K562 (cell line): ENCODE data around the gene SHLD1. TPM values are rescaled to one million over a fixed set of nuclear protein-coding genes. Genes with fewer than 3 reads are reported as not detected.

Source experiments
- ATAC-seq: fragments of 200-7000 bp; cut with Tn5 transposase; 3 replicates; pipeline ENCODE4 v1.9.1; 2020; ENCODE audit warnings: moderate library complexity
- BruUV-seq: library from RNA; stranded (reverse); fragments of 400-500 nt; replicated peaks from 2 replicates; lab custom pipeline; 2021; lab: Mats Ljungman, UMichigan
- CTCF ChIA-PET: fragments of 300-600 bp; formaldehyde crosslinking; extraction: SDS; loops from one replicate; lab custom pipeline; 2021; ENCODE audit warnings: low intra/inter-chr PET ratio; lab: Yijun Ruan, JAX
- POLR2A ChIA-PET: fragments of 300-600, 350-650 bp; sonication (Branson Sonifier 250); formaldehyde crosslinking; extraction: SDS; loops from one replicate; lab custom pipeline; 2021; ENCODE audit warnings: antibody characterized with exemption, inconsistent platforms; lab: Yijun Ruan, JAX
- DNase-seq, 4 experiments: peaks; one replicate each; pipeline versions ENCODE4 v3.0.0 to v3.0.0-alpha.2; 2011 to 2018; ENCODE audit warnings: low spot score in 3 of 4, mixed read lengths in 3 of 4; ENCODE audit errors: extremely low read depth in 1 of 4
- FAIRE-seq: peaks from 2 replicates; lab custom pipeline; 2011; peaks lifted over from hg19 to GRCh38; lab: Jason Lieb, UNC
- H2AFZ ChIP-seq: 2 replicates; pipeline ENCODE4 v1.6.0; 2011; ENCODE audit warnings: low read depth, low read length, control low read depth, inconsistent platforms
- H3K27ac ChIP-seq: fragments of 200-600 bp; 3 replicates; pipeline ENCODE4 v1.8.0; 2011; ENCODE audit warnings: low read depth, mild to moderate bottlenecking, control low read depth, inconsistent platforms, low read length, moderate library complexity, mixed read lengths; ENCODE audit errors: extremely low read depth
- H3K27me3 ChIP-seq, 2 experiments: fragments of 300-600 bp in 1 of 2; 2 replicates in 1 of 2; 3 replicates in 1 of 2; pipeline versions ENCODE4 v1.6.0 to v1.8.0; 2011; ENCODE audit warnings: inconsistent platforms in 2 of 2, low read length in 2 of 2, mild to moderate bottlenecking in 1 of 2, mixed read lengths in 1 of 2, moderate library complexity in 1 of 2; ENCODE audit not compliant: control insufficient read depth in 2 of 2, insufficient read depth in 2 of 2
- H3K36me3 ChIP-seq: fragments of 300-600 bp; 3 replicates; pipeline ENCODE4 v1.8.0; 2011; ENCODE audit warnings: mild to moderate bottlenecking, low read length, inconsistent platforms; ENCODE audit not compliant: control insufficient read depth, insufficient read depth
- H3K4me1 ChIP-seq, 2 experiments: fragments of 200-600 bp in 1 of 2; replicated peaks in 1 of 2; 2 replicates in 1 of 2; 3 replicates in 1 of 2; pipeline versions ENCODE4 v1.5.1 to v1.8.0; 2011; ENCODE audit warnings: inconsistent platforms in 2 of 2, low read length in 2 of 2, mild to moderate bottlenecking in 1 of 2, mixed read lengths in 1 of 2, moderate library complexity in 1 of 2; ENCODE audit not compliant: control insufficient read depth in 2 of 2, insufficient read depth in 2 of 2
- H3K4me2 ChIP-seq: 2 replicates; pipeline ENCODE4 v1.6.1; 2011; ENCODE audit warnings: low read length, control low read depth, inconsistent platforms, mixed read lengths; ENCODE audit not compliant: insufficient read depth
- H3K4me3 ChIP-seq: fragments of 200-600 bp; sonication (generic), shearing (Covaris generic); 2 replicates; pipeline ENCODE4 v1.5.1; 2016; ENCODE audit warnings: control low read depth, inconsistent platforms
- H3K79me2 ChIP-seq: fragments of 200-600 bp; 3 replicates; pipeline ENCODE4 v1.8.0; 2011; ENCODE audit warnings: low read length, inconsistent platforms; ENCODE audit not compliant: control insufficient read depth, insufficient read depth
- H3K9ac ChIP-seq, 2 experiments: 2 replicates each; pipeline versions ENCODE4 v1.6.0 to v1.6.1; 2011; ENCODE audit warnings: low read depth in 2 of 2, low read length in 2 of 2, control low read depth in 1 of 2, inconsistent platforms in 1 of 2, mild to moderate bottlenecking in 1 of 2, mixed read lengths in 1 of 2; ENCODE audit not compliant: insufficient read depth in 1 of 2
- H3K9me1 ChIP-seq: one replicate; pipeline ENCODE4 v1.6.0; 2011; ENCODE audit warnings: inconsistent platforms, mild to moderate bottlenecking, low read length, moderate library complexity; ENCODE audit not compliant: control insufficient read depth, insufficient read depth
- H3K9me3 ChIP-seq: replicated peaks from 2 replicates; pipeline ENCODE4 v1.5.1; 2011; ENCODE audit warnings: low read depth, low read length, inconsistent platforms; ENCODE audit not compliant: control insufficient read depth, insufficient read depth
- H4K20me1 ChIP-seq: replicated peaks from 2 replicates; pipeline ENCODE4 v1.6.1; 2011; ENCODE audit warnings: low read length, inconsistent platforms, mixed read lengths; ENCODE audit not compliant: control insufficient read depth, insufficient read depth
- ATF6 ChIP-seq: sonication (generic); formaldehyde crosslinking; IDR thresholded peaks from 2 replicates; pipeline ENCODE4 v1.4.0; 2020; ENCODE audit warnings: mild to moderate bottlenecking, missing genetic modification reagents
- HMG20A ChIP-seq: fragments of 450-650 bp; formaldehyde crosslinking; conservative IDR thresholded peaks from 2 replicates; pipeline ENCODE4 v1.4.0; 2020; ENCODE audit warnings: mild to moderate bottlenecking, mixed read lengths
- RBM39 ChIP-seq: fragments of 200-400 bp; formaldehyde crosslinking; optimal IDR thresholded peaks from 2 replicates; pipeline ENCODE3; 2018; ENCODE audit warnings: low read depth, low read length
- ZNF12 ChIP-seq: sonication (generic); formaldehyde crosslinking; IDR thresholded peaks from 2 replicates; pipeline ENCODE4 v1.4.0; 2020; ENCODE audit warnings: mild to moderate bottlenecking, missing genetic modification reagents
- ZNF717 ChIP-seq: fragments of 250-450 bp; sonication (Bioruptor Pico); IDR thresholded peaks from 2 replicates; pipeline ENCODE4 v1.5.0; 2021
- WGBS: fragments of 100-300 bp; shearing (Covaris generic); methylation state at CpG from one replicate; pipeline ENCODE4 v1.1.6; 2016; ENCODE audit warnings: low coverage, mixed read lengths; ENCODE audit not compliant: insufficient coverage; ENCODE audit errors: missing lambda C conversion rate; 5-methylcytosine and 5-hydroxymethylcytosine counted together
- in situ Hi-C: fragments of 300-500 bp; cut with MboI; formaldehyde crosslinking; loops from 4 replicates; pipeline ENCODE4 v1.15.0; 2018; ENCODE audit warnings: inconsistent platforms, mixed read lengths
- intact Hi-C: fragments of 100-400 bp; cut with micrococcal nuclease; formaldehyde crosslinking; loops from 2 replicates; pipeline ENCODE4 v1.14.2; 2022
- polyA plus RNA-seq, 8 experiments: library from polyadenylated mRNA; depleted of rRNA in 4 of 8; stranded (reverse) in 5 of 8; unstranded in 3 of 8; fragments of >200 nt; fragmentation: Nextera tagmentation in 2 of 8; fragmentation: Illumina TruSeq in 1 of 8; extraction: Ambion mirVana in 2 of 8; extraction: Trizol in 1 of 8; gene quantifications; 2 replicates each; pipeline versions ENCODE4 v1.2.1 to v1.2.3, GENCODE V29; 2011 to 2014; ENCODE audit warnings: inconsistent platforms in 1 of 8, missing spikeins in 1 of 8
- total RNA-seq, 7 experiments: library from RNA; depleted of rRNA in 6 of 7; stranded (reverse); fragments of >200 nt in 6 of 7; fragmentation: Illumina TruSeq in 2 of 7; extraction: Trizol in 2 of 7; gene quantifications; 2 replicates each; pipeline versions ENCODE4 v1.2.1 to v1.2.3, GENCODE V29; 2011 to 2021; ENCODE audit warnings: low replicate concordance in 1 of 7
- TF ChIP-seq, protein P1 (sequence below): fragments of 250-450 bp; sonication (Bioruptor Pico); IDR thresholded peaks from 2 replicates; pipeline ENCODE4 v1.5.0; 2020; ENCODE audit warnings: mild to moderate bottlenecking
- TF ChIP-seq, protein P2 (sequence below): IDR thresholded peaks from 3 replicates; pipeline ENCODE4 v1.6.1; 2011; ENCODE audit warnings: borderline replicate concordance, mild to moderate bottlenecking, moderate library complexity; ENCODE audit not compliant: insufficient read length; ENCODE audit errors: extremely low read depth

Gene SHLD1
- total and polyA plus RNA-seq, 9 of the 15 experiments (the other 6 are each of a cell fraction or from before 2014, with no cell fraction given), result 3.7 to 21.6 (median 8.2) TPM

GRCh38 chr20:5887386-5887785, 137.2 kb downstream of the SHLD1 start:
- H3K4me1 ChIP-seq, result no peaks in the 10 kb centered on the region
- H2AFZ ChIP-seq, result no peak overlapping the region
- in situ Hi-C loops (no loop called here), intact Hi-C loops (no loop called here)
- no peak for ATAC-seq
- H3K4me3 ChIP-seq, result no peak overlapping the region
- TF ChIP-seq HMG20A (CRISPR knock-in tag), result no peak
- no peak for TF ChIP-seq ATF6 (CRISPR knock-in tag)
- TF ChIP-seq, protein P1, sequence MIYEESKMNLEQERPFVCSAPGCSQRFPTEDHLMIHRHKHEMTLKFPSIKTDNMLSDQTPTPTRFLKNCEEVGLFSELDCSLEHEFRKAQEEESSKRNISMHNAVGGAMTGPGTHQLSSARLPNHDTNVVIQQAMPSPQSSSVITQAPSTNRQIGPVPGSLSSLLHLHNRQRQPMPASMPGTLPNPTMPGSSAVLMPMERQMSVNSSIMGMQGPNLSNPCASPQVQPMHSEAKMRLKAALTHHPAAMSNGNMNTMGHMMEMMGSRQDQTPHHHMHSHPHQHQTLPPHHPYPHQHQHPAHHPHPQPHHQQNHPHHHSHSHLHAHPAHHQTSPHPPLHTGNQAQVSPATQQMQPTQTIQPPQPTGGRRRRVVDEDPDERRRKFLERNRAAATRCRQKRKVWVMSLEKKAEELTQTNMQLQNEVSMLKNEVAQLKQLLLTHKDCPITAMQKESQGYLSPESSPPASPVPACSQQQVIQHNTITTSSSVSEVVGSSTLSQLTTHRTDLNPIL (CRISPR knock-in tag), result no peak
- TF ChIP-seq ZNF717, result no peak
- TF ChIP-seq, protein P2, sequence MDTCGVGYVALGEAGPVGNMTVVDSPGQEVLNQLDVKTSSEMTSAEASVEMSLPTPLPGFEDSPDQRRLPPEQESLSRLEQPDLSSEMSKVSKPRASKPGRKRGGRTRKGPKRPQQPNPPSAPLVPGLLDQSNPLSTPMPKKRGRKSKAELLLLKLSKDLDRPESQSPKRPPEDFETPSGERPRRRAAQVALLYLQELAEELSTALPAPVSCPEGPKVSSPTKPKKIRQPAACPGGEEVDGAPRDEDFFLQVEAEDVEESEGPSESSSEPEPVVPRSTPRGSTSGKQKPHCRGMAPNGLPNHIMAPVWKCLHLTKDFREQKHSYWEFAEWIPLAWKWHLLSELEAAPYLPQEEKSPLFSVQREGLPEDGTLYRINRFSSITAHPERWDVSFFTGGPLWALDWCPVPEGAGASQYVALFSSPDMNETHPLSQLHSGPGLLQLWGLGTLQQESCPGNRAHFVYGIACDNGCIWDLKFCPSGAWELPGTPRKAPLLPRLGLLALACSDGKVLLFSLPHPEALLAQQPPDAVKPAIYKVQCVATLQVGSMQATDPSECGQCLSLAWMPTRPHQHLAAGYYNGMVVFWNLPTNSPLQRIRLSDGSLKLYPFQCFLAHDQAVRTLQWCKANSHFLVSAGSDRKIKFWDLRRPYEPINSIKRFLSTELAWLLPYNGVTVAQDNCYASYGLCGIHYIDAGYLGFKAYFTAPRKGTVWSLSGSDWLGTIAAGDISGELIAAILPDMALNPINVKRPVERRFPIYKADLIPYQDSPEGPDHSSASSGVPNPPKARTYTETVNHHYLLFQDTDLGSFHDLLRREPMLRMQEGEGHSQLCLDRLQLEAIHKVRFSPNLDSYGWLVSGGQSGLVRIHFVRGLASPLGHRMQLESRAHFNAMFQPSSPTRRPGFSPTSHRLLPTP, result no peak
- TF ChIP-seq ZNF12 (CRISPR knock-in tag), result no peak
- no peak for TF ChIP-seq RBM39
- H3K79me2 ChIP-seq, result no peaks in the 10 kb centered on the region
- H3K27ac ChIP-seq, result no peak overlapping the region
- no peaks in the 10 kb centered on the region for H3K9me3 ChIP-seq
- CTCF ChIA-PET, result no interaction called here
- 3% methylated on average over 5 of the region's 5 CpGs for WGBS
- peaks cover 7 to 34% of the 10 kb centered on the region in 2 experiments; a peak in 3 of 5 replicates for H3K27me3 ChIP-seq
- H3K9me1 ChIP-seq, result no peaks in the 10 kb centered on the region
- no peak for DNase-seq
- POLR2A ChIA-PET, result no interaction called here
- no TSS peak for BruUV-seq
- FAIRE-seq, result no peak
- H3K9ac ChIP-seq, result no peak overlapping the region
- H3K36me3 ChIP-seq, result no peaks in the 10 kb centered on the region
- no peaks in the 10 kb centered on the region for H4K20me1 ChIP-seq
- H3K4me2 ChIP-seq, result no peak overlapping the region
